Esophagus muscularis mucosa (tissue), 4 donors: ENCODE data around the gene COL19A1. TPM values are rescaled to one million over a fixed set of nuclear protein-coding genes. Genes with fewer than 3 reads are reported as not detected.

ENCODE experiments used
- DNase-seq: peaks from one replicate; pipeline ENCODE4 v3.0.0-alpha.2; 2017; ENCODE audit errors: extremely low spot score
- H3K27ac ChIP-seq, 4 donors: fragments of 200-600 bp; sonication (generic); replicated peaks in 1 of 4; 1 replicate in 3 of 4; 2 replicates in 1 of 4; pipeline ENCODE4 v1.5.1; 2016 to 2019; ENCODE audit warnings: mild to moderate bottlenecking in 1 of 4
- H3K27me3 ChIP-seq, 4 donors: fragments of 200-600 bp; sonication (generic); one replicate each; pipeline versions ENCODE4 v1.5.1 to v1.6.0; 2016 to 2019
- H3K36me3 ChIP-seq, 4 donors: fragments of 200-600 bp; sonication (generic); one replicate each; pipeline ENCODE4 v1.5.1; 2016 to 2019
- H3K4me1 ChIP-seq, 4 donors: fragments of 200-600 bp; sonication (generic); one replicate each; pipeline ENCODE4 v1.5.1; 2016 to 2019
- H3K4me3 ChIP-seq, 4 donors: fragments of 200-600 bp; sonication (generic); 1 replicate in 2 of 4; 2 replicates in 2 of 4; pipeline ENCODE4 v1.5.1; 2016 to 2019; ENCODE audit warnings: mild to moderate bottlenecking in 4 of 4, moderate library complexity in 1 of 4
- H3K9me3 ChIP-seq, 4 donors: fragments of 200-600 bp; sonication (generic); 1 replicate in 3 of 4; 2 replicates in 1 of 4; pipeline ENCODE4 v1.5.1; 2016 to 2019
- CTCF ChIP-seq, 3 experiments: fragments of 200-600 bp in 2 of 3; fragments of 450-650 bp in 1 of 3; sonication (generic) in 2 of 3; IDR thresholded peaks; one replicate each; pipeline ENCODE4 v1.5.1; 2017 to 2019; ENCODE audit warnings: antibody characterized with exemption in 3 of 3, mild to moderate bottlenecking in 2 of 3, moderate library complexity in 1 of 3
- EP300 ChIP-seq: sonication (generic); formaldehyde crosslinking; IDR thresholded peaks from one replicate; pipeline ENCODE4 v1.6.1; 2017; ENCODE audit warnings: antibody characterized with exemption
- POLR2A ChIP-seq: fragments of 450-650 bp; IDR thresholded peaks from one replicate; pipeline ENCODE4 v1.6.1; 2017; ENCODE audit warnings: antibody characterized with exemption, moderate library complexity, mild to moderate bottlenecking, low read depth
- POLR2AphosphoS5 ChIP-seq, 2 donors: sonication (generic); formaldehyde crosslinking; IDR thresholded peaks; one replicate each; pipeline ENCODE4 v1.6.1; 2017; ENCODE audit warnings: antibody characterized with exemption in 2 of 2
- WGBS: methylation state at CpG from one replicate; pipeline ENCODE4 v1.1.5; 2018; 5-methylcytosine and 5-hydroxymethylcytosine counted together
- intact Hi-C: fragments of 100-400 bp; cut with DNase I; formaldehyde crosslinking; loops from one replicate; pipeline ENCODE4 v1.15.1; 2023
- total RNA-seq, 4 donors: library from RNA; depleted of rRNA; stranded (reverse); fragments of >200 nt; gene quantifications; one replicate each; pipeline versions ENCODE4 v1.1.0 to v1.2.1, GENCODE V29; 2016

COL19A1 gene
- total RNA-seq, 4 donors from 2014 or later = 1.7 to 4.0 (median 2.4) TPM

- no peak for DNase-seq
- WGBS = 81% methylated on average over 2 of the region's 2 CpGs
- Histone ChIP-seq H3K4me3 (no peak overlapping the region), H3K36me3 (no peaks in the 10 kb centered on the region), H3K4me1 (no peaks in the 10 kb centered on the region), H3K9me3 (no peaks in the 10 kb centered on the region), H3K27ac (no peak overlapping the region), H3K27me3 (no peaks in the 10 kb centered on the region)
- intact Hi-C loops = no loop called here
- TF ChIP-seq POLR2AphosphoS5 (IDR thresholded peaks at IDR 0.05) = no peak
- no peak for TF ChIP-seq POLR2A
- no peak for TF ChIP-seq EP300
- TF ChIP-seq CTCF (IDR thresholded peaks at IDR 0.05) = no peak
Observed at GRCh38 chr6:70151616-70152015, 285.3 kb downstream of the COL19A1 start.

GRCh38 chr6:70152786-70153185 lies 286.4 kb downstream of the COL19A1 start:
- no peak overlapping the region for H3K27ac ChIP-seq
- H3K36me3 ChIP-seq = no peaks in the 10 kb centered on the region
- intact Hi-C loops = no loop called here
- no peak overlapping the region for H3K4me3 ChIP-seq
- no peaks in the 10 kb centered on the region for H3K4me1 ChIP-seq
- no peaks in the 10 kb centered on the region for H3K9me3 ChIP-seq
- no peaks in the 10 kb centered on the region for H3K27me3 ChIP-seq
- TF ChIP-seq POLR2AphosphoS5 (IDR thresholded peaks at IDR 0.05) (no peak), EP300 (no peak), CTCF (IDR thresholded peaks at IDR 0.05) (no peak), POLR2A (no peak)
- WGBS = 80% methylated on average over 6 of the region's 6 CpGs
- no peak for DNase-seq

- no peak for DNase-seq
- TF ChIP-seq CTCF (IDR thresholded peaks at IDR 0.05) (no peak), EP300 (no peak), POLR2A (no peak), POLR2AphosphoS5 (IDR thresholded peaks at IDR 0.05) (no peak)
- Histone ChIP-seq H3K4me1 (peaks cover 0 to 6% (median 0%) of the 10 kb centered on the region in 4 donors), H3K36me3 (no peaks in the 10 kb centered on the region), H3K9me3 (no peaks in the 10 kb centered on the region), H3K4me3 (no peak overlapping the region), H3K27me3 (no peaks in the 10 kb centered on the region), H3K27ac (no peak overlapping the region)
- intact Hi-C loops = no loop called here
- 30% methylated on average over 1 of the region's 1 CpG for WGBS
Observed at GRCh38 chr6:70157086-70157485, 290.7 kb downstream of the COL19A1 start.

- 22% methylated on average over 1 of the region's 1 CpG for WGBS
- H3K4me3 ChIP-seq = no peak overlapping the region
- DNase-seq = no peak
- no peaks in the 10 kb centered on the region for H3K27me3 ChIP-seq
- intact Hi-C loops = no loop called here
- H3K4me1 ChIP-seq = peaks cover 0 to 6% (median 0%) of the 10 kb centered on the region in 4 donors
- TF ChIP-seq POLR2A = no peak
- no peak for TF ChIP-seq EP300
- TF ChIP-seq CTCF (IDR thresholded peaks at IDR 0.05) = no peak
- TF ChIP-seq POLR2AphosphoS5 (IDR thresholded peaks at IDR 0.05) = no peak
- no peaks in the 10 kb centered on the region for H3K9me3 ChIP-seq
- no peak overlapping the region for H3K27ac ChIP-seq
- no peaks in the 10 kb centered on the region for H3K36me3 ChIP-seq
Observed at GRCh38 chr6:70160276-70160675, 293.9 kb downstream of the COL19A1 start.

GRCh38 chr6:70162972-70163371 lies 296.6 kb downstream of the COL19A1 start:
- TF ChIP-seq POLR2AphosphoS5 (IDR thresholded peaks at IDR 0.05) (no peak), CTCF (IDR thresholded peaks at IDR 0.05) (no peak), EP300 (no peak), POLR2A (no peak)
- Histone ChIP-seq H3K4me3 (no peak overlapping the region), H3K4me1 (peaks cover 0 to 16% (median 2%) of the 10 kb centered on the region in 4 donors), H3K9me3 (no peaks in the 10 kb centered on the region), H3K36me3 (no peaks in the 10 kb centered on the region), H3K27ac (no peak overlapping the region), H3K27me3 (peaks cover 0 to 4% (median 0%) of the 10 kb centered on the region in 4 donors)
- intact Hi-C loops = no loop called here
- WGBS = 71% methylated on average over 3 of the region's 3 CpGs
- no peak for DNase-seq
